CD4-positive, alpha-beta T cell treated with Interleukin-4 for 4 hours (primary cell): Measurements from ENCODE around the gene BCL2L14.
"Not testable (repeated sequence)": the region's sequence is repeated elsewhere in the genome, so short reads cannot be mapped to it uniquely, and the experiment has no call there.

Experiments
- DNase-seq: peaks from one replicate; pipeline ENCODE4 v3.0.0-alpha.2; 2020

BCL2L14 gene

GRCh38 chr12:12110923-12111555 lies 40.3 kb downstream of the BCL2L14 start:
- DNase-seq: peak; percentile 37

- DNase-seq: no peak
Observed at GRCh38 chr12:12115514-12115913, 44.8 kb downstream of the BCL2L14 start.

- DNase-seq: no peak
Observed at GRCh38 chr12:12116677-12117076, 45.9 kb downstream of the BCL2L14 start.

- no peak for DNase-seq
Observed at GRCh38 chr12:12121061-12121460, 50.3 kb downstream of the BCL2L14 start.

GRCh38 chr12:12123036-12123604 lies 52.4 kb downstream of the BCL2L14 start:
- DNase-seq: no peak

- no peak for DNase-seq
Observed at GRCh38 chr12:12126551-12126950, 55.8 kb downstream of the BCL2L14 start.

GRCh38 chr12:12127304-12127703 lies 56.6 kb downstream of the BCL2L14 start:
- no peak for DNase-seq

GRCh38 chr12:12128670-12129069 lies 57.9 kb downstream of the BCL2L14 start:
- no peak for DNase-seq

- DNase-seq: no peak
Observed at GRCh38 chr12:12133259-12133658, 62.5 kb downstream of the BCL2L14 start.

- DNase-seq: no peak
Observed at GRCh38 chr12:12133785-12134184, 63.0 kb downstream of the BCL2L14 start.

- no peak for DNase-seq
Observed at GRCh38 chr12:12138203-12139154, 67.7 kb downstream of the BCL2L14 start.

- DNase-seq: no peak
Observed at GRCh38 chr12:12141000-12141399, 70.3 kb downstream of the BCL2L14 start.

GRCh38 chr12:12144531-12144930 lies 73.8 kb downstream of the BCL2L14 start:
- DNase-seq: not testable (repeated sequence)

- DNase-seq: no peak
Observed at GRCh38 chr12:12147111-12147510, 76.4 kb downstream of the BCL2L14 start.
